GM18499 (cell line): ENCODE results near the gene NCOA5.

Experiments
- ATAC-seq: cut with Tn5 transposase; IDR thresholded peaks from one replicate; pipeline ENCODE4 v1.9.1; 2021; ENCODE audit warnings: moderate number of reproducible peaks; ENCODE audit not compliant: insufficient read depth, unreplicated experiment

The NCOA5 gene

GRCh38 chr20:46049190-46049589, 40.6 kb downstream of the NCOA5 start:
- ATAC-seq, result no peak

GRCh38 chr20:46047821-46048220, 41.9 kb downstream of the NCOA5 start:
- ATAC-seq, result no peak

GRCh38 chr20:46046588-46047310, 43.0 kb downstream of the NCOA5 start:
- ATAC-seq, result no peak

GRCh38 chr20:46044896-46045295, 44.9 kb downstream of the NCOA5 start:
- no peak for ATAC-seq

GRCh38 chr20:46043556-46043955, 46.2 kb downstream of the NCOA5 start:
- no peak for ATAC-seq

- no peak for ATAC-seq
These were observed 48.7 kb downstream of the NCOA5 start for GRCh38 chr20:46040902-46041535.

- no peak for ATAC-seq
These were observed 52.7 kb downstream of the NCOA5 start for GRCh38 chr20:46037036-46037435.

GRCh38 chr20:46036370-46036769, 53.4 kb downstream of the NCOA5 start:
- ATAC-seq, result no peak

- ATAC-seq, result no peak
These were observed 54.0 kb downstream of the NCOA5 start for GRCh38 chr20:46035713-46036112.

GRCh38 chr20:46035253-46035652, 54.5 kb downstream of the NCOA5 start:
- ATAC-seq, result no peak

- no peak for ATAC-seq
These were observed 55.7 kb downstream of the NCOA5 start for GRCh38 chr20:46034039-46034438.

GRCh38 chr20:46031701-46032254, 58.0 kb downstream of the NCOA5 start:
- ATAC-seq, result no peak

- no peak for ATAC-seq
These were observed 58.7 kb downstream of the NCOA5 start for GRCh38 chr20:46031014-46031569.

- ATAC-seq, result no peak
These were observed 59.3 kb downstream of the NCOA5 start for GRCh38 chr20:46030284-46031013.

GRCh38 chr20:46028772-46029371, 60.9 kb downstream of the NCOA5 start, which contains the start of gene SLC12A5:
TSS of gene SLC12A5 (plus strand) at chr20:46029215. CDS start at chr20:46029345, 130 bp downstream.
- no peak for ATAC-seq

- no peak for ATAC-seq
These were observed 61.7 kb downstream of the NCOA5 start for GRCh38 chr20:46028110-46028509.

GRCh38 chr20:46027245-46027853, 62.4 kb downstream of the NCOA5 start:
- no peak for ATAC-seq

GRCh38 chr20:46025376-46025783, 64.4 kb downstream of the NCOA5 start:
- no peak for ATAC-seq

GRCh38 chr20:46023999-46024398, 65.8 kb downstream of the NCOA5 start:
- no peak for ATAC-seq

GRCh38 chr20:46023148-46023484, 66.6 kb downstream of the NCOA5 start:
- ATAC-seq, result no peak
